GM21423 (cell line): Measurements from ENCODE around the gene BMP2K.
A peak's percentile ranks its signal among the peaks of the same experiment; 100 is the strongest.

ENCODE experiments used
- ATAC-seq: cut with Tn5 transposase; IDR thresholded peaks from one replicate; pipeline ENCODE4 v1.9.1; 2021; ENCODE audit warnings: mild to moderate bottlenecking, moderate library complexity; ENCODE audit not compliant: unreplicated experiment

The BMP2K gene

DNA sequence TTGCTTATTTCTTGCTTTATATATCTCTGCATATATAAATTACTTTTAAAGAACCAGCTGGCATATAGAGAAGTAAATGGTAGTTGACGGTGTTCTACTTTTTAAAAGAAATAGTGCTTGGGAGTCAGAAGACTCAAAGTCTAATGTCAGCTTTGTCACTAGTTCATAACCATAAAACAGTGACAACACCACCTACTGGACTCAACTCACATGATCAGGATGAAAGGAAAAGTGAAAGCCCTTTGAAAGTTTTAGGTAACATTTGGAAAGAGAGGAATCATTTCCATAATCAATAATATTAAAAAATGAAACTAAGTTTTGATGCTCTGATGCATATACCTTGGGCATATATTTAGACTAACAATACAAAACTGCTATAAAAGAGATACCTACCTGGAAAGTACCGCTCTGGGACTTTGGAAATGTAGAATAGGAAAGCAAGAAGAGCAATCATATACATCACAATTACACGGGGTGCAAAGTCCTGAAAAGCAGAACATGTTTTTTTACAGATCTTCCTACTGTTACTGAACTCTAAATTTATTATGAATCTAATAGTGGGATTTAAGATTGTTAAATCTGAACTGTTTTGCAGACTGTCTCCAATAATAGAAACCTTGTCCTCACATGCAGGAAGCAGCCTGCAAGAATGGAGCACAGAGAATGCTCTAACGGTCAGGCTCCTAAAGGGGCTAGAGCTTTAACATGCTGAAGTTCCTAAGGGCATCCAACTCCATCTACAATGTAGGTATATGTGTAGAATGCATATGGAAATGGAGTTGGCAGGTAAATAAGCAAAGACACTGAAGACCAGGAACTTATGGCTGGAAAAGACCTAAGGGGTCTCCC is 147.5 kb downstream of the BMP2K start:
- ATAC-seq = no peak

DNA sequence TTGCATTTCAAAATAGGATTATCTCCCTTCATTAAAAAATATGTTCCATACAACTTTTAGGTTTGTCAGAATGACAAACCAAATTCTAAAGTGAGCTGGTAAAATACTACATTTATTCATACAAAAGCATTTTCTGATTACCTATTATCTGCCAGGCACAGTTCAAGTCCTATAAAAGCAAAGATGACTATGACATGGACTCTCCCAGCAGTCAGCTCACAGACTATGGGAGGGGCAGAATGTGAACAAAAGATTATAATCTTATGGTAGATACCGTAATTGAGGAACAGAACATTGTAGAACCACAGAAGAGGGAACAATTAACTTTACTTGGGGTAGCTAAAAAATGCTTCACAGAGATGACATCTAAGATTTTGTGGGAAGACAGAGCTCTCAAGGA is 150.7 kb downstream of the BMP2K start:
- ATAC-seq = no peak

DNA sequence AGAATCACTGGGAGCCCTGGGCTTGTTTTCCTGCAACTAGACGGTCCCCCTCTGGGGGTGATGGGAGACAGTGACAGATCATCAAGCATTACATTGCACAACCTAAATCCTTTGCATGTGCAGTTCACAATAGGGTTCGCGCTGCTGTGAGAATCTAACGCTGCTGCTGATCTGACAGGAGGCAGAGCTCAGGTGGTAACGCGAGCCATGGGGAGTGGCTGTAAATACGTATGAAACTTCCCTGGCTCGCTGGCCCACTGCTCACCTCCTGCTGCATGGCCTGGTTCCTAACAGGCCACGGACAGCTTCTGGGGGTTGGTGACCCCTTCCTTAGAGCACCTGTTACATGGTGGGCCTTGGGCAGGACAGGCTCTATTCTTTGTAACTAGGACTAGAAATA is 152.7 kb downstream of the BMP2K start:
- ATAC-seq = no peak

DNA sequence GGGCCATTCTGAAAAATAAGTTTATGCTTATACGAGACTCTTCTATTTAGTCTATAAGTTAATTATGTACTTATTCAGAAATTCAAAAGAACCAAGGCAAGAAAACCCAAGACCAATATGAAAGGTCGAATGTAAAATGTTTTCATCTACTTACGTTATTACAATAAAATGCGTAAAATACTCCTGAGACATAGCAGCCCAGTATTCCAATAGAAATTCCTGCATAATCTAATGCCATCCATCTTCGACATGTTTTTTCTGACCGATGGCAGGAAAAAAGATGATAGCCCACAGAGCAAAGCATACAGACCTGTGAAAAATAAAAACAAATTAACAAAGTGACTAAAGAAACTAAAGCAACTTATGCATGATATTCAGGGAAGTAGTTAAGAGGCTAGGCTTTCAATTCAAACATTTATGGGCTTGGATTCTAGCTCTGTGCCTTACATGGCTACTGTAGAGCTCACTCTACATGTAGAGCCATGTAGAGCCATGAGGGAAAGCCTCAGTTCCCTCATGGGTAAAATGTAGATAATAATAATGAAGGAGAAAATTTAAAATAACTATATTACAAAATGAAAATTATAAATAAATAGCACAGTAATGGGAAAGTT is 154.0 kb downstream of the BMP2K start:
- no peak for ATAC-seq

DNA sequence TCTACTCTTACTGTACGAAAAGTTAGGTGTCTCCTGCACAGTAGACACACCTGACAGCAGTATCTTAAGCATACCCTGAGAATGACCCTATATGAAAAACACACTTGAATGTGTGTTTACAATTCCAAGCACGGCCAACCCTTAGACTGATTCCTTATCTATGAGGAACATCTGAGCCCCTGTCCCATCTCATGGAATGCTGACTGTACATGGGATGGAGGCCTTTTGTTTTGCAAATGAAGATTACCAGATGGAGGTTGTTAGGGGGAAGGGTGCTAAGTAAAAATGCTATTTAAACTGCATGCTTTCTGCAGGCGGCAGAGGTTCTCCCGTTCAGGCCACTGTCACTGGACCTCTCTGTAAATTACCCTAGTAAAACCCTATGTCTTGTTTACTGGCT is 160.8 kb downstream of the BMP2K start:
- ATAC-seq = no peak

DNA sequence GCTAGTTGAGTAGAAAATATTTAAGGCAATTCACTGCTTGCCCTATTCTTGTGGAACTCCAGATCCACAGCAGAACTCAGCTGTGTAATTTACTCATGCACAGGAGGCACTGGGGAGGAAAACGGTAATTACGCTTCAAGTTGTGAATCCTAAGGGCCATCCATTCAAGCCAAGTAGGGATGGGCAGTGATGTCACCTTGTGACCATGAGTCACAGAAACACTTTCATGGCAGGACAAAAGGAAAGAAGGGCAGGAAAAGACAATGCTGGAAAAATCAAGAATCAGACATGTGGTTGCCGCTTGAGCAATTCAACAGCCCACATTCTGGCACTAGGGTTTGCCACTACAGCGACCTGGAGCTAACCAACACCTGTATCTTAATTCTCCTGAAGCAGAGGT is 161.7 kb downstream of the BMP2K start:
- no peak for ATAC-seq

DNA sequence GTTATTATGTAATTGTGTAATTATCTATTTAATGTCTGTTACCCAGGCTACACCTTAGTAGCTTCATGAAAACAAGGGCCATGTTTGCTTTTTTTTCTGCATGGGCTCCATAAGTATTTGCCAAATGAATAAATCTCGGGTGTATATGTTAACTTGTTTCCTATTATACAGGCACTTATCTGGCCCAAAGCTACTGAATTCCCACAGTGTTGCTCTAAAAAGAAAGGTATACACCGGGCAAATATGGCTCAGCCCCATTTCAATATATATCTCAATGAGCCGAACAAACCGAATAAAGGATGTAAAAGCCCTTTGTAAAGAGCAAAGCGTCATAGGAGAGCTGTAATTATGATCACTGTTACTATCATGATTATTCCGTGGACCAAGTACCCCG is 162.3 kb downstream of the BMP2K start:
- no peak for ATAC-seq

DNA sequence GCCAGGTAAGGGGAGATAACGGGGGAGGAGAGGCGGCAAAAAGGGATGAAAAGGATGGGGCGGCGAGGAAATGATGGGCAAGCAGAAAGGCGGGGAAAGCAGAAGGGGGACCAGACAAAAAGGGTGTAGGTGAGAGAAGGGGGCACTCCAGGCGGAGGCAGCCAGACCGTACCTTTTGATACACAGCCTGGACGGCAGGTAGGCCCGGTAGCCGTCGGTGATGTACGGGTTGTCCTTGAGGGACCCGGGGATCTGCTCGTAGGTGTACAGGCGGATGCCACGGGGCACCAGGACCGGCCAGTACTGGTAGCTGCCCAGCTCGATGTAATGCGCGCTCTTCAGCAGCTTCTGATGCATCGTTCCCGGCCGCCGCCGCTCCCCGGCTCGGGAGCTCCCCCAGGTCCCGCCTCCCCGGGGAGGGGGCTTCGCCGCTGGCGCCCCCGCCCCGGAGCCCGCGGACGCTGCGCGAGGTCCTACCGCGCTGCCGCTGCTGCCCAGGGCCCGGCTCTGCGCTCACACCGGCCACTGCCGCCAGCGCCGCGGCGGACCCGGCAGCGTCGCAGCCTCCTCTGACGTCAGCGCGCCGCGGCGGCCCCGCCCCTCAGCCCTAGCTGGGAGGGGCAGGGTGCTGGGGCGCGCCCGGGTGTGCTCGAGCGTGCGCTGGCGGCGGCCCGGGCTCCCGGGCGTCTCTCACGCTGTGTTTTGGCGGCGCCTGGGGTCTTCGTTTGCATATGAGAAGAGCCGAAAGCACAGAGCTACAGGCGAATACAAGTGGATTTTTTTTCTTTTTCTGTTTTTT is 162.9 kb downstream of the BMP2K start, which contains the start of gene PAQR3:
TSS of gene PAQR3 (minus strand) at position 571 of the 799 bp plus-strand sequence. CDS start at position 357, 214 bp downstream.
- peak; percentile 99 for ATAC-seq

DNA sequence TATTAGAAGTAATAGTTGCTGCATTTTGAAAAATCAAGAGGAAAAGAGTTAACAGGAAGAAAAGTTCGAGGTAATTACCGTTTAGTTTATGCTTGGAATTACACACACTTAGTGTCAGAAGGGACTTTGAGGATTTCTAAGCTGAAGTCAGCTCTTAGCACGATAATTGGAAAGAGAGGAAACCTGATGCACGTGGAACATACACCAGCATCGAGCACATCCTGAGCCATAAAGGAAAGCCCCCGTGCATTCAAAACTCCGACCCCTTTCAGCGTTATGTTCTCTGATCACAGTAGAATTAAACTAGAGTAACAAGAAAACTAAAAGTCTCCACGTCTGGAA is 163.5 kb downstream of the BMP2K start:
- ATAC-seq = peak; percentile 11

DNA sequence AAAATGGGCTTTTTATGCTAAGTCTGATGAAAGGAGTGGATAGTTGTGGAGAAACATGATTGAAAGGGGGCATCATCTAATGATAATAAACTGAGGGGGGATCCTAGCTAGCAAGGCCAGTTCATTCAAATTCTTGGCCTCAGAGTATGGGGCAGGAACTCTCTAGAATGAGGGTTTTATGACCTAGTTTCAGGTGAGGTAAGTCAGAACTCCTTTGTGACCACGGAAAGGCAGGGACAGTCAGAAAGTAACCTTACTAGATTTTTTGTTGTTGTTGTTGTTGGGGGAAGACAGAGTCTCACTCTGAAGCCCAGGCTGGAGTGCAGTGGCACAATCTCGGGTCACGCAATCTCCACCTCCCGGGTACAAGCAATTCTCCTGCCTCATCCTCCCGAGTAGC is 164.6 kb downstream of the BMP2K start:
- no peak for ATAC-seq

DNA sequence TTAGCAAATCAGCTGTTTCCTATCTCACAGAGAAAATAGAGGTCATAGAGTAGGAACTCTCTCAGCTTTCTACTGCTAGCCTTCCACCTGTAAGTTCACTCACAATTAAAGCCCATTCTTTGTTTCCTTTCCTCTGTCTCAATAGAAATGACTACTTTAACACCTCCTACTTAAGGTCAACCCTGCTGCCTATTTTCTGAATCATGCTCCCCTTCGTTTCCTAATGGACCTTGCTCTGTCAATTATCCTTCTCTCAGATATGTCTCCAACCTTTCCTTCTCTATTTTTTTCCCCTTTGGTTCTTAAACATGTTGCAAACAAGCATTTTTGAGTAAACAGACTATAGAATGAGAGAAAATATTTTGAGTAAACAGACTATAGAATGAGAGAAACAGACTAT is 168.2 kb downstream of the BMP2K start:
- ATAC-seq = no peak

DNA sequence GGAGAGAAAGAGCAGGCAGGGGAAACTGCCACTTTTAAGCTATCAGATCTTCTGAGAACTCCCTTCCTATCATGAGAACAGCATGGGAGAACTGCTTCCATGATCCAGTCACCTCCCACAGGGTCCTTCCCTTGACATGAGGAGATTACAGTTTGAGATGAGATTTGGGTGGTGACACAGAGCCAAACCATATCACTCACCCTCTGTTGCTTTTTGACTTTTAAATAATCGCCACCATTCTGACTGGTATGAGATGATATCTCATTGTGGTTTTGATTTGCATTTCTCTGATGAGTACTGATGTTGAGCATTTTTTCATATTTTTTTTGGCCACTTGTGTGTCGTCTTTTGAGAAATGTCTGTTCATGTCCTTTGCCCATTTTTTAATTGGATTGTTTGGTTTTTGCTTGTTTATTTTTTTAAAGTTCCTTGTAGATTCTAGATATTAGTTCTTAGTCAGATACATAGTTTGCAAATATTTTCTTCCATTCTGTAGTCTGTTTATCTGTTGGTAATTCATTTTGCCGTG is 169.6 kb downstream of the BMP2K start:
- no peak for ATAC-seq

DNA sequence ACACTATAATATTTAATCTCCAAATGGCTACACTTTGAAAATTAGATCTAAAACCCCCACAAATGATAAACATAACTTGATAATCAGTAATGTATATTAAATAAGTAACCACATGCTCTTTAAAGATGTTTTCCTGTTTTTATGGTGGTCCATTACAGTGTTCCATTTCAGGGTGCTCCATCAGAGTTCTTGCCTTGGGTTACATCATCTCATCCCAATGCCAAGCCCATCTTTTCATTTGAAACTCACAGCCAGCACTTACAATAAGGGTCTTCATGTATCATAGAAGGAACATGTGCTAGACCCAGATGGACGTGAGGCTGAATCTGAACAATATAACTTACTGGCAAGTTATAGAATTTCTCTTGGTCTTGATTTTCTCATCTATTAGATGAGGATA is 173.6 kb downstream of the BMP2K start:
- ATAC-seq = no peak

DNA sequence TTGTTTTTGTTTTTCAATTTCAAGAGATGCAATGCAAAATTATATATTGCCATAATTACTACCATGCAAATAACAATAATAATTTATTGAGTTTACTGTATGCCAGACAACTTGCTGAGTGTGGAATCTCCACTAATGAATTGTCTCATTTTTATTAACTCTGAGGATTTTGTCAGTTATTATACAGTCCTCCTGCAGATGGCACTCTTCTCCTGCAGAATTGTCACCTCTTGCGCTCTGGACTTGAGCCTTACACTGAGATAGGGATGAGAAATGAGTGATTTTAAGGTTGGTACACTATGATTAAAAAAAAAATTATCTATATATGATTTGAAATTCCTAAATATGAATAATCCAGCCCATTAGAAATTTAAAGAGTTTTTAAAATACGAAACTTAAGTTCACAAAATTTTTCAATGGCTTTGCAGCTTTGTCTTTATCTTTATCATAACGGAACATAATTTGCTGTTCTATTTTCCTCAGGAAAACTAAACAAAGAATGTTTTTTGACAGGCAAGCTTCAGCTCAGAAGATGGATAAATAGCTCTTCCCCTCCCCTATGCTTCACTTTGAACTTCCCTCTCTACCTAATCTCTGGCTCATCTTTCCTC is 175.8 kb downstream of the BMP2K start:
- ATAC-seq = peak; percentile 67

DNA sequence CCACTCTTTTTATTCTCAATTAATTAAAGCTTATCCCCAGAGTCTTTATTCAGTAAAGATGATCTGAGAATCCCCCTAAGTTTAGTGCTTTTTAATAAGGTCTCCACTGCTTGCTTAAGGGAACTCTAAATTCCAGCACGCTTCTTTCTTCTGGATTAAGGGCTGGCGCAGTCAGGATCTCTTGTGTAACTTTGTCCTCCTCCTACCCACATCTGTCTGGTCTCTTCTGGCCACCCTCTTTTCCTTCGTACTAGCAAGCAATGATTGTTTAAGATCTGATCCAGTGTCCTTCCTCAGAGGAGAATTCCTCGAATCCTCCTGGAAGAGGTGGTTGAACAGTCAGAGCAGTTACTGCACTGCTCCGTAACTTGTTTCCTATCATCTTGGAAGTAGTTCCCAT is 177.1 kb downstream of the BMP2K start:
- ATAC-seq = no peak

DNA sequence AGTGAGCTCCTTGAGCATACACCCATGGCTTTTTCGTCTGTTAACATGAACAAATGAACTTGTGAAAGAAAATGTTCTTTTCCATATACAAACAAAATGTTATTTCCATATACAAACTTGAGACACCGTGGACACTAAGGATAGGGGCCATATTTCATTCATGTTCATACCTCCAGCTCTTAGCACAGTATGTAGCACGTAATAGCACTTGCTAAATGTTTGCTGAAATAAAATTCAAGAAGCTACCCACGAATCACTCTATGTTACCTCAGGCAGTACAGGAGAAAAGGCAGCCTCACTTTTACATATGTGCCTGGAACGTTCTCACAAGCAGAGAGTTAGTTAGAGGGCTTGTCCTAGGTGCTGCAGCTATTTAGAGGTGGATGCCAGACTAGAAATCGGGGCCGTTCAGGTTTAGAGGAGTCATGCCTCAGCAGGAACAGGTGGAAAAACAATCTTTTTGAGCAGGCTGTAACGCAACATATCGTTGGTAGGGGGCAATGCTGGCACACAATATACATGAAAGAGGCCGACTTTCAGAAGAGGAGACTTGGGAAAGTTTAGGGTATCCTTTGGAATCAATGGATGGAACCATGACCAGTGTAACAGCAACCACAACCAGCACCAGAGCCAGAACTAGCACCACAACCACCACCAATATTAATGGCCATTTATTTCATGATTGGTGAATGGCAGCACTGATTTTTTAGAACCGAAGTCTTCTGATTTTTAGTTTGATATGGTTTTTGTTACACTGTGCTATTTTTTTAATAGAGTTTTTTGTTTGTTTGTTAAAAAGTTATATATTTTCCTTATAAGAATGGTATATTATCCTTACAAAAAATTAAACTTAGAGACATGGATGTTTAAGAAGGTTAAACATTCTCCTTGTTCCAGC is 177.9 kb downstream of the BMP2K start:
- ATAC-seq = no peak

DNA sequence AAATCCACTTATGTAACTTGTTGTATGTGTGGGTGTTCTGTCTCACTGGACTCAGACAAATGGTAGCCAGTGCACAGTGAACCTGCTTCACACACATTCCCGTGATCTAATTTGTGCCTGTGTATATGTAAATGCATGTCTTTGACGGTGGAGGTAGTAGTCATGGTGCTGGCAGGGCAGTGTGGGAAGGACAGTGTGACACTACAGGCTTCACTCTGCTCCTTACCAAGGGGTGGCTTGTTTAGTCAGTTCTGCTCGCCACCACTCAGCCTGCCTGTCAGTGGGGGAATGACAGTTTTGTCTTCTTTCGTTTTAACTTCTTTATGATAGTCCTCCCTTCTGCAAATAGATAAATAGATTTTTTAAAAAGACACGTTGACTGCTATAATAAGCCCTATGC is 180.8 kb downstream of the BMP2K start:
- no peak for ATAC-seq

DNA sequence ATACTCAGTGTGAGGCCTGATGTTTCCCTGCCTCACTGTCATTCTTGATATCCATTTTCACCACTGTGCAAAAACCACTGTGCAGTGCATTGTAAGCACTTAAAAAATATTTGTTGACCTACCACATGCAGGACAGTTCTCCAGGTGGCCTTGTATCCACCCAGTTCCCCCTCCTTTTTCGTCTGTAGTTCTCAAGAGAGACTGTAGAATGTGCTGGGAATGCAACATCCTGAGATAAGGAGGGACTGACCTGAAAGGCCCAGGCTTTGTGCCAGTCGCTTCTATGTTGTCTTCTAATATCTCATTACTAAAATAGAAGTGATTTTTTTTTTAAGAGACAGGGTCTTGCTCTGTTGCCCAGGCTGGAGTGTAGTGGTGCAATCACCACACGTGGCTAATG is 184.8 kb downstream of the BMP2K start:
- no peak for ATAC-seq
